Measurements from ENCODE around the gene ZBTB46. TPM values are rescaled to one million over a fixed set of nuclear protein-coding genes. Genes with fewer than 3 reads are reported as not detected.

The ZBTB46 gene
- total RNA-seq, 1 experiment from 2014 or later: 27.1 TPM

GRCh38 chr20:63844511-63844991, 13.5 kb upstream of the ZBTB46 start:
- H4K8ac ChIP-seq (replicated peaks; ENCODE audit: insufficient read length, low read depth, low read length): no peak overlapping the region
- no peaks in the 10 kb centered on the region for H3K27me3 ChIP-seq (ENCODE audit: insufficient read depth, low read length)
- H3K14ac ChIP-seq (ENCODE audit: insufficient read depth, low read length): no peak overlapping the region
- peaks cover 12 to 16% of the 10 kb centered on the region in 2 experiments for H3K4me1 Mint-ChIP-seq
- no CpG with 5 or more reads among the region's 9 CpGs for WGBS (ENCODE audit: extremely low coverage, insufficient read length, low lambda C conversion rate)
- H3K56ac ChIP-seq (ENCODE audit: insufficient read length, low read depth, low read length): no peak overlapping the region
- TF ChIP-seq CTCF (conservative IDR thresholded peaks at IDR 0.05): no peak
- no peaks in the 10 kb centered on the region for H4K20me1 ChIP-seq (ENCODE audit: control insufficient read depth, insufficient read depth, insufficient read length)
- no peaks in the 10 kb centered on the region for H3K9me3 ChIP-seq (ENCODE audit: control insufficient read depth, low read depth, low read length)
- peaks cover 5% of the 10 kb centered on the region; the same call in 1 of the 2 replicates for H3K4me1 ChIP-seq (ENCODE audit: insufficient read depth, low read length)
- H4K5ac ChIP-seq (ENCODE audit: insufficient read length, low read depth, low read length): no peak overlapping the region
- H3K36me3 Mint-ChIP-seq (ENCODE audit: insufficient read depth in 1 of 3, low read depth in 3 of 3): no peaks in the 10 kb centered on the region
- peaks cover 4% of the 10 kb centered on the region for H3K27me3 Mint-ChIP-seq (ENCODE audit: low read depth)
- H3K4ac ChIP-seq (ENCODE audit: low read depth, low read length): no peak overlapping the region
- no peak for DNase-seq
- H3K4me2 ChIP-seq (ENCODE audit: insufficient read depth, insufficient read length, low read length): no peak overlapping the region
- no peaks in the 10 kb centered on the region for H3K79me2 ChIP-seq (ENCODE audit: insufficient read depth, low read length)
- H2AK5ac ChIP-seq (ENCODE audit: insufficient read length, low read length): no peak overlapping the region
- H3K9me3 Mint-ChIP-seq: no peaks in the 10 kb centered on the region
- H3T11ph ChIP-seq (ENCODE audit: low read length): no peak overlapping the region
- no peak overlapping the region for H3K23ac ChIP-seq (ENCODE audit: insufficient read length, low read depth, low read length)
- H4K91ac ChIP-seq (ENCODE audit: insufficient read length, low read depth, low read length): no peak overlapping the region
- H3K27ac Mint-ChIP-seq: no peak overlapping the region
- no peak overlapping the region for H2AFZ ChIP-seq (ENCODE audit: low read length)
- no peak overlapping the region for H2BK120ac ChIP-seq (ENCODE audit: low read depth, low read length, poor library complexity, severe bottlenecking)
- no peaks in the 10 kb centered on the region for H3K79me1 ChIP-seq (ENCODE audit: insufficient read depth, low read depth, low read length, poor library complexity, severe bottlenecking)
- H3K27ac ChIP-seq (ENCODE audit: insufficient read length, low read depth, low read length): no peak overlapping the region
- H2BK20ac ChIP-seq (ENCODE audit: low read depth, low read length, poor library complexity, severe bottlenecking): no peak overlapping the region
- H3K9ac ChIP-seq (ENCODE audit: extremely low read depth, insufficient read length, low read length): no peak overlapping the region
- H3K4me3 Mint-ChIP-seq: no peak overlapping the region
- H2BK12ac ChIP-seq (ENCODE audit: insufficient read length, low read depth, low read length): no peak overlapping the region
- H2BK5ac ChIP-seq (ENCODE audit: insufficient read length, low read length): no peak overlapping the region
- H2BK15ac ChIP-seq (ENCODE audit: low read depth, low read length): no peak overlapping the region
- H3K18ac ChIP-seq (ENCODE audit: insufficient read length, low read depth, low read length): no peak overlapping the region
- peaks cover 5% of the 10 kb centered on the region for H3K23me2 ChIP-seq (ENCODE audit: insufficient read length, low read depth, low read length, poor library complexity, severe bottlenecking)
